B cell (primary cell): ENCODE results near the gene OR52E8. TPM values are rescaled to one million over a fixed set of nuclear protein-coding genes. Genes with fewer than 3 reads are reported as not detected.

ENCODE experiments used
- ATAC-seq: fragments of 200-7000 bp; cut with Tn5 transposase; one replicate; pipeline ENCODE4 v1.10.0; 2021; ENCODE audit warnings: low read depth, mild to moderate bottlenecking, moderate number of reproducible peaks, moderate library complexity
- CTCF ChIA-PET: fragments of 350-600 bp; sonication (Branson Sonifier 250); formaldehyde crosslinking; loops from one replicate; lab custom pipeline; 2021; ENCODE audit warnings: antibody characterized with exemption, inconsistent platforms; lab: Charles Lee
- POLR2A ChIA-PET: fragments of 350-600 bp; sonication (Branson Sonifier 250); formaldehyde crosslinking; loops from one replicate; lab custom pipeline; 2021; ENCODE audit warnings: antibody characterized with exemption; lab: Charles Lee
- DNase-seq: peaks from one replicate; pipeline ENCODE4 v3.0.0; 2013
- H2AFZ ChIP-seq: 2 replicates; pipeline ENCODE4 v1.6.1; 2012; ENCODE audit warnings: mild to moderate bottlenecking, low read depth, low read length; ENCODE audit not compliant: insufficient read depth, poor library complexity, severe bottlenecking
- H3K27ac ChIP-seq, 2 donors: 1 replicate in 1 of 2; 2 replicates in 1 of 2; pipeline ENCODE4 v1.5.1; 2012 to 2013; ENCODE audit warnings: low read length in 2 of 2, mild to moderate bottlenecking in 2 of 2, moderate library complexity in 1 of 2
- H3K27me3 ChIP-seq, 4 experiments: fragments of 200-600 bp in 1 of 4; sonication (generic) in 1 of 4; replicated peaks in 1 of 4; 1 replicate in 2 of 4; 2 replicates in 2 of 4; pipeline versions ENCODE4 v1.6.1 to v1.7.0; 2013 to 2016; ENCODE audit warnings: low read length in 3 of 4, mild to moderate bottlenecking in 2 of 4, mixed read lengths in 1 of 4, moderate library complexity in 1 of 4; ENCODE audit not compliant: insufficient read depth in 4 of 4, control insufficient read depth in 3 of 4; ENCODE audit errors: control extremely low read depth in 1 of 4
- H3K36me3 ChIP-seq, 2 experiments: replicated peaks in 1 of 2; 1 replicate in 1 of 2; 2 replicates in 1 of 2; pipeline versions ENCODE4 v1.6.1 to v1.7.1; 2013; ENCODE audit warnings: low read length in 1 of 2; ENCODE audit not compliant: insufficient read depth in 2 of 2, control insufficient read depth in 1 of 2; ENCODE audit errors: control extremely low read depth in 1 of 2, extremely low read depth in 1 of 2
- H3K4me1 ChIP-seq, 2 donors: fragments of 200-600 bp in 1 of 2; sonication (generic) in 1 of 2; 1 replicate in 1 of 2; 2 replicates in 1 of 2; pipeline versions ENCODE4 v1.5.1 to v1.6.1; 2013 to 2017; ENCODE audit warnings: low read length in 2 of 2; ENCODE audit not compliant: control insufficient read depth in 2 of 2, insufficient read depth in 2 of 2
- H3K4me2 ChIP-seq: replicated peaks from 2 replicates; pipeline ENCODE3; 2012; ENCODE audit warnings: mild to moderate bottlenecking, low read depth, low read length; ENCODE audit not compliant: poor library complexity, severe bottlenecking
- H3K4me3 ChIP-seq, 5 experiments: fragments of 200-600 bp in 1 of 5; sonication (generic) in 1 of 5; 1 replicate in 3 of 5; 2 replicates in 2 of 5; pipeline versions ENCODE4 v1.5.1 to v1.7.0; 2011 to 2016; ENCODE audit warnings: low read length in 4 of 5, mild to moderate bottlenecking in 4 of 5, low read depth in 2 of 5, control low read depth in 1 of 5, moderate library complexity in 1 of 5; ENCODE audit not compliant: insufficient read depth in 1 of 5; ENCODE audit errors: control extremely low read depth in 1 of 5, extremely low read depth in 1 of 5
- H3K79me2 ChIP-seq: fragments of 200-600 bp; sonication (generic); one replicate; pipeline ENCODE4 v1.6.0; 2016; ENCODE audit warnings: low read length; ENCODE audit not compliant: control insufficient read depth, insufficient read depth
- H3K9ac ChIP-seq: fragments of 200-600 bp; sonication (generic); 2 replicates; pipeline ENCODE4 v1.6.1; 2017; ENCODE audit warnings: mild to moderate bottlenecking, low read length, moderate library complexity
- H3K9me3 ChIP-seq, 3 donors: one replicate each; pipeline versions ENCODE4 v1.6.1 to v1.7.1; 2013; ENCODE audit warnings: low read length in 2 of 3; ENCODE audit not compliant: control insufficient read depth in 2 of 3, insufficient read depth in 1 of 3; ENCODE audit errors: control extremely low read depth in 1 of 3
- H4K20me1 ChIP-seq: 2 replicates; pipeline ENCODE4 v1.6.0; 2012; ENCODE audit warnings: mild to moderate bottlenecking, low read length; ENCODE audit not compliant: insufficient read depth, control insufficient read depth, poor library complexity, severe bottlenecking
- H3K27ac Mint-ChIP-seq: one replicate; pipeline ENCODE4 v1.8.0; 2021; ENCODE audit warnings: mixed read lengths
- H3K27me3 Mint-ChIP-seq: one replicate; pipeline ENCODE4 v1.8.0; 2021; ENCODE audit warnings: mixed read lengths
- H3K4me1 Mint-ChIP-seq: one replicate; pipeline ENCODE4 v1.8.0; 2021; ENCODE audit warnings: mixed read lengths
- H3K4me3 Mint-ChIP-seq: one replicate; pipeline ENCODE4 v1.8.0; 2021; ENCODE audit warnings: mixed read lengths
- H3K9me3 Mint-ChIP-seq: one replicate; pipeline ENCODE4 v1.8.0; 2022; ENCODE audit warnings: mixed read lengths; ENCODE audit not compliant: insufficient read depth
- CTCF ChIP-seq: fragments of 200-600 bp; IDR thresholded peaks from one replicate; pipeline ENCODE4 v1.8.0; 2022; ENCODE audit warnings: antibody characterized with exemption, mild to moderate bottlenecking
- EZH2 ChIP-seq: IDR thresholded peaks from 2 replicates; pipeline ENCODE4 v1.6.1; 2012; ENCODE audit warnings: borderline replicate concordance, low read depth, mild to moderate bottlenecking, moderate library complexity, low read length; ENCODE audit not compliant: insufficient read depth, poor library complexity, severe bottlenecking
- WGBS: methylation state at CpG from one replicate; pipeline ENCODE4 v1.1.5; 2013; ENCODE audit warnings: missing lambda C conversion rate; ENCODE audit not compliant: insufficient coverage; 5-methylcytosine and 5-hydroxymethylcytosine counted together
- intact Hi-C: fragments of 100-400 bp; cut with micrococcal nuclease; formaldehyde crosslinking; loops from one replicate; pipeline ENCODE4 v1.10.0; 2022
- polyA plus RNA-seq: library from polyadenylated mRNA; depleted of rRNA; stranded (reverse); fragments of >200 nt; gene quantifications from 2 replicates; pipeline ENCODE4 v1.2.3, GENCODE V29; 2012
- total RNA-seq, 2 donors: library from RNA; stranded (reverse); fragments of 120-200 nt in 1 of 2; gene quantifications; 1 replicate in 1 of 2; 2 replicates in 1 of 2; pipeline versions ENCODE4 v1.2.3 to v1.2.4, GENCODE V29; 2013 to 2022

Gene OR52E8
- total and polyA plus RNA-seq, 2 donors (not counting 1 experiment from before 2014, with no cell fraction given) = not detected

GRCh38 chr11:5878564-5878963 is 21.1 kb upstream of the OR52E8 start:
- no peaks in the 10 kb centered on the region for H3K9me3 Mint-ChIP-seq
- intact Hi-C loops = no loop called here
- H2AFZ ChIP-seq = no peak overlapping the region
- no peak overlapping the region for H3K9ac ChIP-seq
- no peak overlapping the region for H3K4me3 ChIP-seq
- no peak overlapping the region for H3K4me3 Mint-ChIP-seq
- TF ChIP-seq EZH2 (no peak), CTCF (no peak)
- peaks cover 0 to 1% (median 0%) of the 10 kb centered on the region in 3 donors for H3K9me3 ChIP-seq
- no peak overlapping the region for H3K4me2 ChIP-seq
- no peaks in the 10 kb centered on the region for H3K4me1 ChIP-seq
- H3K27me3 ChIP-seq = no peaks in the 10 kb centered on the region
- no peak overlapping the region for H3K27ac Mint-ChIP-seq
- ChIA-PET POLR2A (no interaction called here), CTCF (no interaction called here)
- no peaks in the 10 kb centered on the region for H3K27me3 Mint-ChIP-seq
- no CpG with 5 or more reads among the region's 2 CpGs for WGBS
- ATAC-seq = no peak
- no peaks in the 10 kb centered on the region for H3K79me2 ChIP-seq
- no peaks in the 10 kb centered on the region for H3K36me3 ChIP-seq
- no peaks in the 10 kb centered on the region for H3K4me1 Mint-ChIP-seq
- no peak overlapping the region for H3K27ac ChIP-seq
- H4K20me1 ChIP-seq = no peaks in the 10 kb centered on the region
- DNase-seq = no peak

GRCh38 chr11:5865826-5866225 is 8.3 kb upstream of the OR52E8 start:
- DNase-seq (no peak), ATAC-seq (no peak)
- no peak overlapping the region for H3K9ac ChIP-seq
- H4K20me1 ChIP-seq = no peaks in the 10 kb centered on the region
- no peak overlapping the region for H3K27ac ChIP-seq
- CTCF ChIA-PET = no interaction called here
- Mint-ChIP-seq H3K9me3 (no peaks in the 10 kb centered on the region), H3K4me3 (no peak overlapping the region), H3K4me1 (no peaks in the 10 kb centered on the region), H3K27ac (no peak overlapping the region), H3K27me3 (peaks cover 3% of the 10 kb centered on the region)
- POLR2A ChIA-PET = no interaction called here
- intact Hi-C loops = no loop called here
- H3K79me2 ChIP-seq = no peaks in the 10 kb centered on the region
- H3K27me3 ChIP-seq = no peaks in the 10 kb centered on the region
- 100% methylated on average over 1 of the region's 2 CpGs for WGBS
- H3K36me3 ChIP-seq = no peaks in the 10 kb centered on the region
- H3K9me3 ChIP-seq = no peaks in the 10 kb centered on the region
- no peak overlapping the region for H3K4me2 ChIP-seq
- H3K4me1 ChIP-seq = no peaks in the 10 kb centered on the region
- H2AFZ ChIP-seq = no peak overlapping the region
- no peak overlapping the region for H3K4me3 ChIP-seq
- TF ChIP-seq CTCF (no peak), EZH2 (no peak)
